Fibroblast of the aortic adventitia (primary cell): ENCODE data around the gene LAPTM5. TPM values are rescaled to one million over a fixed set of nuclear protein-coding genes. Genes with fewer than 3 reads are reported as not detected.

Experiments used
- DNase-seq: peaks from one replicate; pipeline ENCODE4 v3.0.0-alpha.2; 2010; ENCODE audit warnings: low read depth
- H3K4me3 ChIP-seq: 2 replicates; pipeline ENCODE4 v1.5.1; 2011; ENCODE audit warnings: low read depth, mild to moderate bottlenecking, control low read depth, low read length, moderate library complexity
- CTCF ChIP-seq: IDR thresholded peaks from 2 replicates; pipeline ENCODE4 v1.5.1; 2011; ENCODE audit warnings: mild to moderate bottlenecking, low read length, control low read depth, inconsistent platforms; ENCODE audit not compliant: insufficient read depth
- total RNA-seq: library from RNA; depleted of rRNA; stranded (reverse); fragments of >200 nt; gene quantifications from 2 replicates; pipeline ENCODE4 v1.2.3, GENCODE V29; 2012; ENCODE audit warnings: low replicate concordance

The LAPTM5 gene
- total RNA-seq, 1 donor: 0.18 TPM

GRCh38 chr1:30763651-30764248 is 6.2 kb upstream of the LAPTM5 start:
- DNase-seq: no peak
- no peak overlapping the region for H3K4me3 ChIP-seq
- TF ChIP-seq CTCF: no peak

- no peak for TF ChIP-seq CTCF
- no peak overlapping the region for H3K4me3 ChIP-seq
Observed at GRCh38 chr1:30762930-30763650, 5.5 kb upstream of the LAPTM5 start.

GRCh38 chr1:30762152-30762929 is 4.8 kb upstream of the LAPTM5 start:
- H3K4me3 ChIP-seq: no peak overlapping the region
- no peak for TF ChIP-seq CTCF
- no peak for DNase-seq

More at GRCh38 chr1:30762930-30763650, 5.5 kb upstream of the LAPTM5 start:
- DNase-seq: no peak

GRCh38 chr1:30761381-30762151 is 4.0 kb upstream of the LAPTM5 start:
- peak; percentile 19 for DNase-seq
- H3K4me3 ChIP-seq: no peak overlapping the region
- TF ChIP-seq CTCF: no peak

GRCh38 chr1:30760596-30761324 is 3.2 kb upstream of the LAPTM5 start:
- DNase-seq: no peak
- H3K4me3 ChIP-seq: no peak overlapping the region
- TF ChIP-seq CTCF: no peak
